HG02973 (cell line): ENCODE data around the gene TTC21B.
"Not testable (repeated sequence)": the region's sequence is repeated elsewhere in the genome, so short reads cannot be mapped to it uniquely, and the experiment has no call there.

Experiments used
- ATAC-seq: cut with Tn5 transposase; IDR thresholded peaks from one replicate; pipeline ENCODE4 v1.9.1; 2021; ENCODE audit warnings: moderate library complexity; ENCODE audit not compliant: unreplicated experiment

TTC21B gene

GRCh38 chr2:165889158-165889557 is 64.4 kb downstream of the TTC21B start:
- no peak for ATAC-seq

DNA sequence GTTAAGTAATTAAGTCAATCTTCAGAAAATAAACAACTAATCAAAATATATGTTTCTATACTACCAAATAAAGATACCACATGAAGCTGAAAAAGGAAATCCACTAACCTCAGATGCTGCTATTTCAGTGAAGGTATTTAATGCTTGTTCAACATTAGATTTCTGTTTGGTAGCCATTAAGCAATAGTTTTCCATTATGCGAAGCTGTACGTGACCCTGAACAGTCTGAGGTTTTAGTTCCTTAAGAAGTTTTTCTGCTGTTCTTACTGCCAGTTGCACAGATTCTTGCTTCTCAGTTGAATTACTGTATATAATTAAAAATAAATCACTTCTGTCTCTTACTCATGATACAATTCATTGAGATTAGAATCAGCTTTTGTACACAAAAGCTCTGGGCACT is 65.4 kb downstream of the TTC21B start:
- no peak for ATAC-seq

DNA sequence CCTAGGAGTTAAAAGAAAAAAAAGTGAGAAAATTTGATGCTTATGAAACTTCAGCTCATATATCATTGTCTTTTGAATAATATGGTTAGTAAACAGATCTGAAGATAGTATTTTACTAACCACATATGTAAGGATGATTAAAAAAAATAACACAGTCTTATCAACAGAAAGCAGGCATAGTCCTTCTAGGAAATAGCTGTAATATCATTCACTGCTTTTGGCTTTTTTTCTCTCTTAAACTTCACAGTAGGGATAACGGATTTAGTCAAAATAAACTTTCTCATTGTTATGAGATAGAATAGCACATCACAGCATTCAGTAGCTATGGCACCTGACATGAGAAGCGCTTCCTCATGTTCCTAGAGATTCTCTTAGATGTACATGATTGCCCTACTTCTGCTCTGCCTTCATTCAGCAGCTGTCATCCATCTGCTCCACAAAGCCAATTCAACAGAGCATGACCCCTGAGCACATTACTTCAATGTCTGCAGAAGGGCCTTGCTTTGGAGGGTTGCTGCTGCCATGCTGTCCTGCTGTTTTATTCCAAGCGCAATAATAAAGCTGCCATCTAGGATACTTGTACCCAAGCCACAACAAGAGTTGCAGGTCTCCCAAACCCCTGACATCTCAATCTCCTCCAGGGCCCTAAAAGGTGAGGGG is 67.0 kb downstream of the TTC21B start:
- ATAC-seq, result no peak

- ATAC-seq, result peak; percentile 62
Measured at GRCh38 chr2:165877565-165878550, 75.7 kb downstream of the TTC21B start.

GRCh38 chr2:165876712-165877111 is 76.9 kb downstream of the TTC21B start:
- ATAC-seq, result no peak

DNA sequence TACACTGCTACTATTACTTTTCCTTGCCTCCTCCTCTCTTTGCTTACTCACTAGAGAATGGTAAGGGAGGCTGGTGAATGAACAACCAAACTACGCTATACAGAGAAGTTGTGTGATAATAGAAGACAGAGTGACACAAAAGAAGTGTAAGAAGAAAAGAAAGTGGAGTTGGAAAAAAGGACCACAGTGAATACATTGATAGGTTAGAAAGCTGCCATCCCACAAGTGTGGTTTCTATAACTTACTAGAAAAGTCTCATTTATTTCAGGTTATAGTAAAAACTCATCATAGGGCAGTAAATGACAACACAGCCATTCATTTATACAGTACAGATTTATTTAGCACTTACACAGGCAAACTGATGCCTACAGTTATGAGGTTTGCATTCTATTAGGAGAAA is 77.3 kb downstream of the TTC21B start:
- no peak for ATAC-seq

DNA sequence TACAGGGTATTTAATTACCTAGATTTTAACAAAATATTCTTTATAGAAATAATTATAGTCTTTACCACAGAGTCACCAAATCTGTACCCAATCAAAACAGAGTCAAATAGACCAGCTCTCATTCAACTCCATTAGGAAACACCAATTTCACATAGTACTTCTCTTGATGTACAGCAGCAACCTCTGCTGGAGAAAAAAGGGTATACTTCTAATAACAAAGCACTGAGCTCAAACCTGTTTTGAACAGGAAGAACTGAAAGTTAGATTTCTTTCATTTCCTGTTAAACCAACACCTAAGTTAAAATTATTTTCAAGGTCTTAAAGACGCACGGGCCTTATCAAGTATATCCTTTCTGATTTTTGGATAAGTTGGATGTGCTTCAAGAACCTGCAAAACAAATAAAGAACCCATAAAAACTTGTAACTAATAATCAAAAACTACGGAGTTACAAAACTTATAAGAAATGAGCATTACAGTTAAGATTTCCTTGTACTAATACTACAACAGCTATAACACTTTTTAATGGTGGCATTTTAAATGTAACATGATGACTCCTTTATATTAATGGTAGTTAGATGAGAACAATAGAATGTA is 79.0 kb downstream of the TTC21B start:
- peak; percentile 93 for ATAC-seq

DNA sequence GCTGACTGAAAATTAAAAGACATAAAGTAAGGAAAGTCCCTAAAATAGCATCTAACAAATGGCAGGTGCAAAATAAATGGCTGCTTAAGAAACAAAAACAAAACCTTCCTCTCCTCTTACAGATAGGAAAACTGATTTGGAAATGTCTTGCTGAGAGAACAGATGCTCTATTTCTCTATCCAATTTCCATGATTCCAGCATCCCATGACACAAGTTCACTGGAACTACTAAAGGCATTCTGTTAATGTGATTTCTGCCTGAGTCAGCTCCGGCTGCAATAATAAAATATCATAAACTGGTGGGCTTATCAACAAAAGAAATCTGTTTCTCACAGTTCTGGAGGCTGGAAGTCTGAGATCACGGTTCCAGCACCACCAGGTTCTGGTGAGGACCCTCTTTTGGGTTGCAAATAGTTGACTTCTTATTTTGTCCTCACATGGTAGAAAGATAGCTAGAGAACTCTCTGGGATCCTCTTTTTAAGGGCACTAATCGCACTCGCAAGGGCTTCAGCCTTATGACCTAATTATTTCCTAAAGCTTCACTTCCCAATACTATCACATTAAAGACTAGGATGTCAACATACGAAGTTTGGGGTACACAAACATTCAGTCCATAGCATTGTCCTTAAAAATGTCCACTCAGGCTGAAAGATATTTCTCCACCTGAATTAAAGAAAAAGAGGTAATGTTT is 81.3 kb downstream of the TTC21B start:
- ATAC-seq, result no peak

DNA sequence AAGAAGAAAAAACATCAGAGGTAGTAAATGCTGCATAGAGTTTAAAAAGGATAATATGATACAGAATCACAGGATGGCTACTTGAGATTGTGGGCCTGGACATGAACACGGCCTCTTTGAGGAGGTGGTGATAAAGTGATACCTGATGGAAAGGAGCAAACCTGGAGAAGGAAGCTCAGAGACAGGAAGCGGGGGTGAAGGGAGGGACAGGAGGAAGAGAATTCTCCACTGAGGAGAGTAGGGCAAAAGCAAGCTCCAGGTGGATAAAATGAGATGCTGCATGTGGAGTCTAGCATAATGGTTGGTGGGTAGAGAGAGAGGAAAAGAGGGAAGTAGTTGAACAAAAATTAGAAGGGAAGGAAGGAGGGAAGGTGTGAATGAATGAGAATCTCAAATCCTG is 82.6 kb downstream of the TTC21B start:
- ATAC-seq, result no peak

- ATAC-seq, result no peak
Measured at GRCh38 chr2:165870346-165870745, 83.2 kb downstream of the TTC21B start.

DNA sequence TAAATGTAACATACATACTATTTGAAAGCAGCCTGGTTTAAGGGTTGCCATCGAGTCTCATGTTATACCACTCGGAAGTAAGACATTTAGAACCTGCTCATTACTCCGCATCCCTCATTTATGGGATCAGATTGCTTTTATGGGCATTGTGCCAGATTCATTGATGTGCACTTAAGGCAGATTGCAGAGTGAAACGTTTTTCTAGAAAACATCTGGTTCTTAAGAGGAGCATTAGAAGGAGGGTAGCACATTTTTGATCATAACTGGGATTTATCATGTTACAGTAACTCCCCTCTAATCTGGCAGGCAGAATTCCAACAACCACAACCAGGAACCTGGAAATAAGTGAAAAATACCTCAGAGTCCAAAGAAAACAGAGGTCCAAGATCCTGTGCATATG is 85.4 kb downstream of the TTC21B start:
- no peak for ATAC-seq

DNA sequence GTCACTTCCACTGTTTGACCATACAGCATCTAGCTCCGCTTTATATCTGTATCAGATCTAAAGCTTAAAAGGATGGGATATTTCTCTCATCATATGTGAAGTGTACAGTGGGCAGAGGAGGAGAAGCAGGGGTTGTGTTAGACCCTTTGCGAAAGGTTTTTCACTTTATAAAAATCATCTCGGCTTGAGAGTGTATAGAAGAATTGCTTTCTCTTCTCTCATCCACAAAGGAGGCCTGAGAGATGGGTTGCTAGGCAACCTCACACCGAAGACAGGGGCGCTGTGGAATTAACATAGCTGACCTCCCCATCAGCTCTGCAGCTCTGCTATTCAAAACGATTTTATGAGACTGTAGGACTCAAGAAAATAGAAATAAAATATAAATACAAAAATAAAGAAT is 89.3 kb downstream of the TTC21B start:
- no peak for ATAC-seq

GRCh38 chr2:165863810-165864261 is 89.7 kb downstream of the TTC21B start:
- ATAC-seq, result peak; percentile 76

DNA sequence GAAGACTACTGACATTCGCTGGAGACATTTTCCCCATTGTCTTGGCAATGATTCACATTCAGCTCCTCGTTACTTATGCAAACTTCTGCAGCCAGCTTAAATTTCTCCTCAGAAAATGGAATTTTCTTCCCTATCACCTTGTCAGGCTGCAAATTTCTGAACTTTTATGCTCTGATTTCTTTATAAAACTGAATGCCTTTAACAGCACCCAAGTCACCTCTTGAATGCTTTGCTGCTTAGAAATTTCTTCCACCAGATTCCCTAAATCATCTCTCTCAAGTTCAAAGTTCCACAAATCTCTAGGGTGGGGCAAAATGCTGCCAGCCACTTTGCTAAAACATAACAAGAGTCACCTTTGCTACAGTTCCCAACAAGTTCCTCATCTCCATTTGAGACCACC is 92.5 kb downstream of the TTC21B start:
- not testable (repeated sequence) for ATAC-seq

GRCh38 chr2:165859723-165860122 is 93.9 kb downstream of the TTC21B start:
- ATAC-seq, result not testable (repeated sequence)

- no peak for ATAC-seq
Measured at GRCh38 chr2:165857876-165858275, 95.7 kb downstream of the TTC21B start.

- ATAC-seq, result no peak
Measured at GRCh38 chr2:165852394-165852793, 101.2 kb downstream of the TTC21B start.

DNA sequence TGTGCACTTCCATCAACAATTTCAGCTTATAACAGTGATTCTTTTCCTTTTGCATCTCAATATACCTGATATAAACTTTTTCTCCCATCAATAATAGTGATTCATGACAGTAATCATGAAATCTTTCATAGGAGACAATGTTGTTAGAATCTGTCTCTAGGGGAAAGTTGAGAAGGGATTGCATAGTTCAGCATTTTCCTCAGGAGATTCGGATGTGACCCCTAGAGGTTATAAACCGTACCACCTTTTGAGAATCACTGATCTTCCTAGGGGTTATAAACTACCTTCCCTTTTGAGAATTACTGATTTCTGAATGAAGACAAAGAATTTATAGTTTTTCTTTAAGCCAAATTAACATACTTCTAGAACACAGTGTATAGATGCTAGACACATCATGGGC is 106.6 kb downstream of the TTC21B start:
- no peak for ATAC-seq

DNA sequence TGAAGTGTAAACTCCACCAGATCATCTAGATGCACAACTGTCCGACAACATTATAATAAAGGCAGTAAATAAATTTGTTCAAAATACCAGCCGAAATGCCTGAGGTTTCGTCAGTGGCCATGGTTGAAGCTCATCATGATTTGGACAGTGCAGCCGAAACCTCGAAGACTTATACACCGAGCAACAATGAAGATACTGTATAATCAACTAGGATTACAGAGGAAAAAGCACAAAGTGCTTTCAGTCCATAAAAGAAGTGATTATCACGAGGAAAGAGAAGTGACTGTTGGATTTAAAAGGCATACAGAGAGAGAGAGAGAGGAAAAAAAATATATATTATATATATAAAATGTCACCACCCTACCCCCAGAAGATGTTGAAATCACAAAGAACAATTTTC is 107.5 kb downstream of the TTC21B start:
- ATAC-seq, result no peak

- ATAC-seq, result no peak
Measured at GRCh38 chr2:165844216-165844615, 109.4 kb downstream of the TTC21B start.

DNA sequence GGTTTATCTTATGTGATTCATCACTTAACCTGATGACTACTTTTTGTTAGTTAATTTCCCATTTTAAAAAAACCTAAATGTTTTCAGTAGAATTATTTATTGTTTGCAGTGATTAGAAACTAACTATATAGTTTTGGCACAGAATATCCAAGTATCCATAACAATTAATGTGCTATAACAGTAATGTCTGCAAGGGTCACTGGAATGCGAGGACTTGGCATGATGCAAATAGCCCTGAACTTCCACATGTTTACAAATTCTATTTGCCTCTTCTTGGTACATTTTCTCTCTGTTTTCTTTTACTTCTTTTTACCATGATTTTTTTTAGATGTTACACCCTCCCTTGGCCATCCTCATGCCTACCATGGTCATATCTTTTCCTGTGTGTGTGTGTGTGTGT is 110.2 kb downstream of the TTC21B start:
- ATAC-seq, result no peak
